Activated naive CD8-positive, alpha-beta T cell treated with anti-CD3 and anti-CD28 coated beads, Interleukin-2, amount 10 ng/mL, durations not matched to agents 7 days and 5 days (primary cell): ENCODE measurements around the gene TMPRSS3. TPM values are rescaled to one million over a fixed set of nuclear protein-coding genes. Genes with fewer than 3 reads are reported as not detected.
"Not testable (repeated sequence)": the region's sequence is repeated elsewhere in the genome, so short reads cannot be mapped to it uniquely, and the experiment has no call there.

Experiments used
- ATAC-seq: fragments of 150-1000 bp; cut with Tn5 transposase; one replicate; pipeline ENCODE4 v1.10.0; 2021; ENCODE audit warnings: low read depth, moderate library complexity
- POLR2A ChIA-PET: fragments of 350-600 bp; sonication (Branson Sonifier 250); formaldehyde crosslinking; loops from one replicate; lab custom pipeline; 2021; ENCODE audit warnings: antibody characterized with exemption; lab: Charles Lee
- DNase-seq: peaks from one replicate; pipeline ENCODE4 v3.0.0; 2021
- H3K27ac Mint-ChIP-seq: one replicate; pipeline ENCODE4 v1.8.0; 2022; ENCODE audit warnings: mild to moderate bottlenecking, mixed read lengths
- H3K27me3 Mint-ChIP-seq: one replicate; pipeline ENCODE4 v1.8.0; 2022; ENCODE audit warnings: mild to moderate bottlenecking, moderate library complexity, mixed read lengths
- H3K36me3 Mint-ChIP-seq: one replicate; pipeline ENCODE4 v1.8.0; 2021; ENCODE audit warnings: mild to moderate bottlenecking, mixed read lengths
- H3K4me1 Mint-ChIP-seq: one replicate; pipeline ENCODE4 v1.8.0; 2021; ENCODE audit warnings: mixed read lengths
- H3K4me3 Mint-ChIP-seq: one replicate; pipeline ENCODE4 v1.8.0; 2022; ENCODE audit warnings: mild to moderate bottlenecking, moderate library complexity, mixed read lengths
- H3K9me3 Mint-ChIP-seq: one replicate; pipeline ENCODE4 v1.8.0; 2021; ENCODE audit warnings: mixed read lengths
- total RNA-seq, 2 experiments: library from RNA; stranded (reverse); gene quantifications; one replicate each; pipeline ENCODE4 v1.2.3, GENCODE V29; 2021

The TMPRSS3 gene
- total RNA-seq, 2 experiments from 2014 or later = 7.8 to 10.7 TPM

DNA sequence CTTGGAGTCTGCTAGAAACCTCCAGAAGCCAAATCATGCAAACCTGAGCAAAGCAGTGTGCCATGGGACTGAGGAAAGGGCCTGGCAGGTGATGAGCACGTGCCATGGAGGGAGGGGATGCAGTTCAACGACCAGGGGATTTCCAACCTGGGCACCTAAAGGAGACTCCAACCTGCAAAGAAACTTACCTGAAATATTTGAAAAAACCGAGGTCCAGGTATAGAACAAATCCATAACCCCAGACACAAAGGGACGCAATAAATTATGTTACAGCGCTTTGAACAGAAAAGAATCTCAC, 16.7 kb upstream of the TMPRSS3 start:
- Mint-ChIP-seq H3K4me3 (no peak overlapping the region), H3K4me1 (peaks cover 54% of the 10 kb centered on the region), H3K9me3 (peaks cover 2% of the 10 kb centered on the region), H3K27me3 (no peaks in the 10 kb centered on the region), H3K27ac (peak overlapping the region; percentile 4), H3K36me3 (peaks cover 46% of the 10 kb centered on the region)
- ATAC-seq = no peak
- POLR2A ChIA-PET = interaction anchor here (1.2 kb wide), 1 partner anchor 12 kb away, joined by 3 read pairs; no protein-coding TSS in a partner anchor
- DNase-seq = no peak

DNA sequence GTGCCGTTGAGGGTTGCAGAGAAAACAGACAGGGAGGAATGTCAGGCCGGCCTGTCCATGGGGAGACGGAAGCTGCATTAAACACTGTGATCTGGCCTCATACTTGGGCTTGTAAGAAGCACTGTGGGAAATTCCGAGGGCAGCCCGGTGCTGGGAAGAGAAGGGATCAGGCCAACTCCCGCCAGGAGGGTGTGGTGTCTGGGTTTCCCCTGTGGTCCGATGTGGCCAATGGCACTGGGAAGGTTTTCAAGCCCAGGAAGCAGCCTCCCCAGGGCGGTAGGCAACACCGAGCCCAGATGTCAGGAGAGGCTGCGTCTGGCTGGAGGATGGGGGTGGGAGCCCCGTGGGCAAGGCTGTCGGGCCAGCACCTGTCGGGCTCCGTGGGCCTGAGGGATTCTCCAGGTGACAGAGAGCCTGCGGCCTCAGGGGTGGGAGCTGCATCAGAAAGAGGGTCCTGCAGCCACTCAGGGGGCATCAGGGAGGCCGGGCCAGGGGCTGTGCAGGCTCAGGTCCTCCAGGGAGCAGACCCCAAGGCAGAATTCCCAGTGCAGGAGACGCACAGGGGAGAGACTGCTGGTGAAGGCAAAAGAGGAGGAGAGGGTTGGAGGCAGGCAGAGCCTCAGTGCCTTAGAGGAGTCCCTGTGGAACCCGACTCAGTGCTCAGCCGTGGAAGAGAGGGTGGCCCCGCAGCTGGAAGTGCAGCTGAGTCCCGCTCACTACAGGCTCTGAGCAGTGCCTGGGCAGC, 16.2 kb upstream of the TMPRSS3 start:
- Mint-ChIP-seq H3K27ac (no peak overlapping the region), H3K36me3 (peaks cover 43% of the 10 kb centered on the region), H3K9me3 (no peaks in the 10 kb centered on the region), H3K4me3 (no peak overlapping the region), H3K27me3 (no peaks in the 10 kb centered on the region), H3K4me1 (peaks cover 55% of the 10 kb centered on the region)
- POLR2A ChIA-PET = interaction anchor here (0.9 to 1.2 kb wide), 3 partner anchors 11 to 15 kb away, joined by 3 read pairs; no protein-coding TSS in a partner anchor
- DNase-seq = no peak
- ATAC-seq = no peak

DNA sequence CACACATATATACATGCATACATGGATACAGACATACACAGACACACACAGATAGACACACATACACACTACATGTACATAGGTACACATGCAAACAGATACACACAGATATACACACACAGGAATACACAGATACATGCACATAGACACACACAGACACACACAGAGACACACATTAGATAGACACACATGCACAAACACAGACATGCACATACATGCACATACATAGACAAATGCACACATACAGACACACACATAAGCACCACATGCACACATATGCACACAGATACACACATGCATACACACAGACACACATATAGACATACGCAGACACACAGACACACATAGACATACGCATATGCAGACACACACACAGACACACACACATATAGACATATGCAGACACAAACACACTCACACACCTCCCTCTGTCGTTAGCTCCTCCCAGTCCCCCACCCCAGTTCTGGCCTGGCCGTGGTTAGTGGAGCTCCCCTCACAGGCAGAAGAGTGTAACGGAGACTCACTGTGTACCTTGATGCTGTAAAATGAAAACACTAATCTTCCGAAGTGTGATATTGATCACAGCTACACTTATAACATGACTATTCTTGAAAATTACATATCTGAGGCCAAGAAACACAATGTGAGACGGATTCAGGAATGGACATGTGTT, 15.5 kb upstream of the TMPRSS3 start:
- ATAC-seq (no peak), DNase-seq (no peak)
- H3K36me3 Mint-ChIP-seq = peaks cover 44% of the 10 kb centered on the region

DNA sequence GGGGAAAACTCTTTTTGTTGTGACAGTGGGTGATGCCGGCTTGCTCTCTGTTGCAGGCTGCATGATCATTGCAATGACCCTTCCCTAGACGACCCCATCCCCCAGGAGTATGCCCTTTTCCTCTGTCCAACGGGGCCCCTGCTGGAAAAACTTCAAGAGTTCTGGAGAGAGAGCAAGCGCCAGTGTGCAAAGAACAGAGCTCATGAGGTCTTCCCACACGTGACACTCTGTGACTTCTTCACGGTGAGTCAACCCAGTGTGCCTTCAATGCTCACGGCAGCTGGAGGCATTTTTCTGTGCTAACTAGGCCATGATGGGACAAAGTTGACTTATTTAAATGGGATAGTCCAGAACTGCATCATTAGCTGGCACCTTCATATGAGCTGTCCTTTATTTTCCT, 13.5 kb upstream of the TMPRSS3 start:
- H3K36me3 Mint-ChIP-seq = peaks cover 44% of the 10 kb centered on the region
- H3K4me1 Mint-ChIP-seq = peaks cover 40% of the 10 kb centered on the region
- ATAC-seq = no peak
- no peaks in the 10 kb centered on the region for H3K9me3 Mint-ChIP-seq
- peak overlapping the region; percentile 35 for H3K27ac Mint-ChIP-seq
- DNase-seq = peak; percentile 17
- H3K4me3 Mint-ChIP-seq = no peak overlapping the region
- H3K27me3 Mint-ChIP-seq = no peaks in the 10 kb centered on the region
- POLR2A ChIA-PET = interaction anchor here (1.2 to 1.7 kb wide), 2 partner anchors 12 to 16 kb away, joined by 4 to 6 read pairs; no protein-coding TSS in a partner anchor

More for the DNA sequence above, 15.5 kb upstream of the TMPRSS3 start:
- POLR2A ChIA-PET = interaction anchor here (0.9 to 1.0 kb wide), 2 partner anchors 12 to 16 kb away, joined by 3 read pairs; no protein-coding TSS in a partner anchor
- Mint-ChIP-seq H3K27me3 (no peaks in the 10 kb centered on the region), H3K27ac (no peak overlapping the region), H3K4me1 (peaks cover 56% of the 10 kb centered on the region), H3K4me3 (no peak overlapping the region), H3K9me3 (no peaks in the 10 kb centered on the region)

DNA sequence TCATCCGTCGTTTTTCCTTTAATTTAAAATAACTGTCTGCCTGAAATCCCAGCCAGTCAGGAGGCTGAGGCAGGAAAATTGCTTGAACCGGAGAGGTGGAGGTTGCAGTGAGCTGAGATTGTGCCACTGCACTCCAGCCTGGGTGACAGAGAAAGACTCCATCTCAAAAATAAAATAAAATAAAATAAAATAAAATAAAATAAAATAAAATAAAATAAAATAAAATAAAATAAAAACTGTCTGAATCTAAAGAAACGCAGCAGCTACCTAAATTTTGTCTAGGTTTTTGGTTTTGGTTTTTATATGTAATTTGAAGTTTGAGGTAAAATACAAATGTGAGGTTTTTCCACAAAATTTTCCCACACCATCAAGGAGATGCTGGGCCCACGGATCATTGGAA, 12.9 kb upstream of the TMPRSS3 start:
- H3K27me3 Mint-ChIP-seq, H3K9me3 Mint-ChIP-seq, H3K4me3 Mint-ChIP-seq, H3K27ac Mint-ChIP-seq, ATAC-seq, DNase-seq: not testable (repeated sequence)
- POLR2A ChIA-PET = interaction anchor here (1.7 kb wide), 1 partner anchor 13 kb away, joined by 6 read pairs; no protein-coding TSS in a partner anchor
- peaks cover 34% of the 10 kb centered on the region for H3K4me1 Mint-ChIP-seq
- peaks cover 39% of the 10 kb centered on the region for H3K36me3 Mint-ChIP-seq

DNA sequence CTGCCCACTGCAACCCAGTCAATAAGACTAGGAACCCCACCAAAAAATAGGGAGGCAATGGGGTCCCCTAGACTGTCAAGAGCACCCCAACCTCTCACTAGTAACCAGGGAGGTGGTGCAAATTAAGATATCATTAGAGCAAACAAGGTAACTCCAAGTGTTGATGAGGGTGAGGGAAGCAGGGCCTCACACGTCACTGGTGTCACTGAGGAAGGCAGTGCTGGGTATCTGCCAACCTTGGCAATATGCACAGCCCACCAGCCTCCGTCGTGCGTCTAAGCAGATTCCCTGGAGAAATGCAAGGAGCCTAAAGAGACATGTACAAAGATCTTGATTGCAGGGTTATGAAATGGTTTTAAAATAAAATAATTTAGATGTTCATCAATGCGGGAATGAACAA, 11.6 kb upstream of the TMPRSS3 start:
- ATAC-seq (no peak), DNase-seq (peak; percentile 23)
- peak overlapping the region; percentile 98 for H3K4me3 Mint-ChIP-seq
- H3K27me3 Mint-ChIP-seq = no peaks in the 10 kb centered on the region
- POLR2A ChIA-PET = interaction anchor here (0.6 to 6.7 kb wide), 2 partner anchors 14 to 111 kb away, joined by 3 to 182 read pairs; no protein-coding TSS in a partner anchor
- peaks cover 38% of the 10 kb centered on the region for H3K4me1 Mint-ChIP-seq
- no peaks in the 10 kb centered on the region for H3K9me3 Mint-ChIP-seq
- H3K27ac Mint-ChIP-seq = peak overlapping the region; percentile 98
- H3K36me3 Mint-ChIP-seq = peaks cover 37% of the 10 kb centered on the region

DNA sequence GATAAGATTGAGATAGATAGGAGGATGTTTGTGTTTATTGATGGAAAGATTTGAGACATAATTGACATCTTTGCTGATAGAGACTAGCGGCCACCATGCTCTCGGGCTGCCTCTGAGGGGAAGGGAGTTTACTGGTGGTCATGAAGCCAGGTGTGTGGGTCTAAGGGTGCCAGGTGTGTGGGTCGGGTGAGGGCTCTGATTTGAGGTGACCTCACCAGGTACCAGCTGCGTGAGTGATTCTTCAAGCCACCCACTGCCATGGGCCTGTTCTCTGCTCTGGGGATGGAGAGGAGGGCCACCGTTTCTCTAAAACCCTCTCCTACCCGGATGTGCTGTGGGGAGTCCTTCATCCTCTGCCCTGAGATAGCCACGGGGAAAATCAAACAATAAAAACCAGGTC, 11.0 kb upstream of the TMPRSS3 start:
- no peak for ATAC-seq
- H3K27me3 Mint-ChIP-seq = no peaks in the 10 kb centered on the region
- POLR2A ChIA-PET = interaction anchor here (0.6 to 6.7 kb wide), 3 partner anchors 14 to 110 kb away, joined by 3 to 182 read pairs (median 4); no protein-coding TSS in a partner anchor
- H3K4me1 Mint-ChIP-seq = peaks cover 41% of the 10 kb centered on the region
- H3K4me3 Mint-ChIP-seq = peak overlapping the region; percentile 98
- peak; percentile 23 for DNase-seq
- peak overlapping the region; percentile 98 for H3K27ac Mint-ChIP-seq
- H3K36me3 Mint-ChIP-seq = peaks cover 39% of the 10 kb centered on the region
- H3K9me3 Mint-ChIP-seq = peaks cover 3% of the 10 kb centered on the region

DNA sequence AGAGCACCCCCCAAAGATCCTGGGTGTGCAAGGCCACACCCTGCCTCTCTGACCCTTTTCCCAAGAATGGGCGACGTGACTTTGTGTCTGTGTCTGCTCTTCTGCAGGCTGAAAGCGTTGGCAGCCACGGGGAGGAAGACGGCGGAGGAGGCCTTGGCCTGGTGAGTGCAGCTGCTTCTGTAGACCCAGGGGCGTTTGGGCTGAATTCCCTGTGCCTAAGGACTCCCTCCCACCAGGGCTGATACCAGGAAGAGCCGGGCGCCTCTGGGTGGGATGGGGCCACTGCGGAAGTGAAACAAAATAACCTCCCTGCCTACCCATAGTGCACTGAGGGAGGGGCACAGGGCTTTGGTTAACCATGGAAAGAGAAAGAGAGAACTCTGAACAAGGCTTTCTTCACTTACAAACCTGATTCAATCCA, 10.4 kb upstream of the TMPRSS3 start:
- no peaks in the 10 kb centered on the region for H3K27me3 Mint-ChIP-seq
- H3K4me3 Mint-ChIP-seq = peak overlapping the region; percentile 98
- POLR2A ChIA-PET = interaction anchor here (1.0 to 6.7 kb wide), 2 partner anchors 13 to 15 kb away, joined by 4 to 182 read pairs; no protein-coding TSS in a partner anchor
- peaks cover 44% of the 10 kb centered on the region for H3K36me3 Mint-ChIP-seq
- H3K9me3 Mint-ChIP-seq = peaks cover 6% of the 10 kb centered on the region
- DNase-seq = peak; percentile 65
- ATAC-seq = peak; percentile 60
- H3K4me1 Mint-ChIP-seq = peaks cover 47% of the 10 kb centered on the region
- H3K27ac Mint-ChIP-seq = peak overlapping the region; percentile 98

DNA sequence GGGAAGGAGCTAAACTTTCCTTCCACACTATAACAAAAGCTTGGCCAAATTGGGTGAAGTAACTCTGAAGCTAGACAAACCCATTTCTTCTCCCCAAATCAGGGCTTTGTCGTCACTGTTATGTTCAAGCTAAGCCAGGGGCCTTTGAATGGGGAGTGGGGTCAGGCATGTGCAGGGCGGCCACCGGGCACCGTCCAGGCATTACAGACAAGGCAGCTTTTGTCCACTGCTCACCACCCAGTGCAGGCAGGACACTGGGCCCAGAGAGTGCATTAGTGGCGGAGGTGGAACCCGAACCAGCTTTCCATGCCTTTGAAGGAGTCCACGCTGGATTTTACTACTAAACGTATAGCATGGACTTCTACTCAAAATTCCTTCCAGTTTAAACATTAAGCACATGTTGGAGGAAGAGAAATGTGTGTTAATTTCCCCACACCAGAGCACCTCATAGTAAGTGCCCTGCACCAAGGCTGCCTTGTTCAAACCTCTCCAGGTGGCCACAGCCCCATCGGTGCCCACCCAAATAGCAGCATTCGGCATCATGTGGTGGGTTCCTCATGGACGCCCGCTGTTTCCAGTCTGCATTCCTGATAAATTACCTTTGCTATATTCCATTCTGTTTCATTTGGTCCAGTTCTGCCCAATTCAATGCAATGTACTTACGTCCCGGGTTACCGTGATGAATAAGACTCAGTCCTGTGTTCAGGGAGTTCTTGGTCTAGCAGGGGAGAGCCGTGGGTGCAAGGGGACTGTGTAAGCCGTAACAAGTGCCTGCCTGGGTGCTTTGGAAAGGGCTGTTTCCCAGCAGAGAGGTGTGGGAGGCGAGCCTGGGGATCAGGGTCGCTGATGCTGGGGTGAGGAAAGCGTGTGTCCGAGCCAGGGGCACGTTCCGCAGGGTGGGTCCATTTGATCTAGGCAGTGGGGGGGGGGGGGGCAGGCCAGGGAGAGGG, 9.5 kb upstream of the TMPRSS3 start:
- peaks cover 44% of the 10 kb centered on the region for H3K36me3 Mint-ChIP-seq
- H3K4me3 Mint-ChIP-seq = peak overlapping the region; percentile 98
- DNase-seq = peak; percentile 39
- no peak for ATAC-seq
- peaks cover 50% of the 10 kb centered on the region for H3K4me1 Mint-ChIP-seq
- H3K27ac Mint-ChIP-seq = peak overlapping the region; percentile 98
- peaks cover 6% of the 10 kb centered on the region for H3K9me3 Mint-ChIP-seq
- POLR2A ChIA-PET = interaction anchor here (0.6 to 6.7 kb wide), 11 partner anchors 8 to 342 kb away, joined by 3 to 182 read pairs (median 7); partner anchors contain the start of gene TFF1
- no peaks in the 10 kb centered on the region for H3K27me3 Mint-ChIP-seq

DNA sequence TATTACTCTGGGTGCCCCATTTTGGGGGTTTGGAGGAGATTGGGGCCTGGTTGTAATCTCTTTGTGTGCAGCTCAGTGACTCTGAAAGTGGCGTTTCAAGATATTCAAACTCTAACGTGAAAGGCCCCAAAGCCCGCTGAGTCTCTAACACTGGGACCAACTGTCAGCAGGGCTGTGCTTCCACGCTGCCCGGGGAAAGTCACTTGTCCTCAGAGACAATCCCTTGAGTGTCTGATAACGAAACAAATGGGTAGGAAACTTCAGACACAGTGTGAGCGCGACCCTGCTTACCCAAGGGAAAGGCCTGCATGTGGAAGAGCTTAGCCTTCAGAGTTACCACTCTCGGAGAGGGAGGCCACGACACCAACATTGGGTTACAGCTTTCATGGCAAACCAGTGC, 8.7 kb upstream of the TMPRSS3 start:
- ATAC-seq = peak; percentile 4
- H3K9me3 Mint-ChIP-seq = peaks cover 6% of the 10 kb centered on the region
- peaks cover 41% of the 10 kb centered on the region for H3K36me3 Mint-ChIP-seq
- no peaks in the 10 kb centered on the region for H3K27me3 Mint-ChIP-seq
- peaks cover 49% of the 10 kb centered on the region for H3K4me1 Mint-ChIP-seq
- POLR2A ChIA-PET = interaction anchor here (0.6 to 6.7 kb wide), 16 partner anchors 9 to 341 kb away, joined by 3 to 182 read pairs (median 5); partner anchors contain the start of gene TFF1
- DNase-seq = no peak
- peak overlapping the region; percentile 98 for H3K4me3 Mint-ChIP-seq
- H3K27ac Mint-ChIP-seq = peak overlapping the region; percentile 98

DNA sequence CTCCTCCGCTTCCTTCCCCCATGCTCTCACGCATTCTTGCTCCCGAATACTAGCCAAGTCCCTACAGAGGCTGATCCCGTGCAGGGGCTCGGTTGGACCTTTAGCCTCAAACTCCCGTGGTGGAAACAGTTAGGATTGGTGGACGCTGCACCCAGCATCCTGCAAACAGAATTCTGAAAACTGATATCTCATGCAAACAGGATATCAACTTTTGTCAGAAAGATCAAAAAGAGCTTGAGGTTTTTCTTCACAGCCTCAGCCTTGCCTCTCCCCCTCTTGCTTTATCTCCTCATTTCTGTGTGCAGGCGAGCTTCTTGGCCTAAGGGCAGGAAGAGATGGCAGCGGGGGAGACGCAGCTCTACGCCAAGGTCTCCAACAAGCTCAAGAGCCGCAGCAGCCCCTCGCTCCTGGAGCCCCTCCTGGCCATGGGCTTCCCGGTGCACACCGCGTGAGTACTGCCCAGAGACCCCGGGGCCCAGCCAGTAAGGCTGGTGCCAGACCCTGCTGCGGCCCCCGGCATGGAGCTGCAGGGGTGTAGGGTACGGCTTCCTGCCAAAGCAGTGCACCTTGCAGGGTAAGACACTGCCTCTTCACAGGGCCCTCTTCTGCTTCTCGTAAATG, 7.9 kb upstream of the TMPRSS3 start, which contains the start of gene UBASH3A:
TSS of gene UBASH3A (plus strand) at position 292 of the 621 bp plus-strand sequence. CDS start at position 336, 44 bp downstream.
- peaks cover 37% of the 10 kb centered on the region for H3K36me3 Mint-ChIP-seq
- peak within 1 kb of the TSS; percentile 98 for H3K4me3 Mint-ChIP-seq
- POLR2A ChIA-PET = interaction anchor here (0.7 to 6.7 kb wide), 22 partner anchors 10 to 340 kb away, joined by 3 to 182 read pairs (median 4); partner anchors contain the start of genes PDE9A and TFF1
- H3K9me3 Mint-ChIP-seq = peaks cover 6% of the 10 kb centered on the region
- peaks cover 50% of the 10 kb centered on the region for H3K4me1 Mint-ChIP-seq
- H3K27ac Mint-ChIP-seq = peak within 1 kb of the TSS; percentile 98
- ATAC-seq (peak; percentile 69), DNase-seq (peak; percentile 76)
- no peaks in the 10 kb centered on the region for H3K27me3 Mint-ChIP-seq

DNA sequence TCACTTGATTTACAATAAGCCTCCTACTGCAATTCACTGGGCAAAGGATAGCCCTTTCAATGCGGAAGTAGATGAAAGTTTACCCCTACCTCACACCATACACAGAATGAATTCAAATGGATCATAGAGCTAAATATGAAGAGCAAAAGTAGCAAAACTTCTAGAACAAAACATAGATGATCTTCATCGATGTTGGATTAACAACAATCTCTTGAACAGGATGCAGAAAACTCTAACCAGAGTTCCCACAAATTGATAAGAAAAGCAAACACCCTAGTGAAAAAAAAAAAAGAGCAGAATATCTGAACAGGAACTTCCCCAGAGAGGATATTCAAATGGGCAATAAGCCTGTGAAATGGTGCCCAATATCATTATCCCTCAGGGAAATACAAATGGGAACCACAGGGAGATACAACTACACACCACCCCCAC, 6.0 kb upstream of the TMPRSS3 start:
- peaks cover 29% of the 10 kb centered on the region for H3K36me3 Mint-ChIP-seq
- DNase-seq = no peak
- peaks cover 50% of the 10 kb centered on the region for H3K4me1 Mint-ChIP-seq
- H3K4me3 Mint-ChIP-seq = peak overlapping the region; percentile 74
- peaks cover 6% of the 10 kb centered on the region for H3K9me3 Mint-ChIP-seq
- H3K27me3 Mint-ChIP-seq = no peaks in the 10 kb centered on the region
- POLR2A ChIA-PET = interaction anchor here (3.9 to 6.7 kb wide), 2 partner anchors 9 to 19 kb away, joined by 53 to 182 read pairs; no protein-coding TSS in a partner anchor
- H3K27ac Mint-ChIP-seq = peak overlapping the region; percentile 89
- no peak for ATAC-seq
